Lower leg skin (tissue), 3 donors: ENCODE measurements around the gene PTPN13.

Experiments used
- CTCF ChIP-seq, 3 donors: fragments of 450-650 bp; IDR thresholded peaks; one replicate each; pipeline ENCODE4 v1.5.1; 2016; ENCODE audit warnings: antibody characterized with exemption in 3 of 3, mild to moderate bottlenecking in 3 of 3, moderate library complexity in 2 of 3
- POLR2A ChIP-seq, 2 donors: fragments of 450-650 bp; IDR thresholded peaks; one replicate each; pipeline ENCODE4 v1.6.1; 2016 to 2017; ENCODE audit warnings: antibody characterized with exemption in 2 of 2, mild to moderate bottlenecking in 1 of 2, moderate library complexity in 1 of 2

- TF ChIP-seq CTCF (IDR thresholded peaks at IDR 0.05) (no peak), POLR2A (IDR thresholded peaks at IDR 0.05) (no peak)
Measured at GRCh38 chr4:86608757-86609375, 14.8 kb downstream of the PTPN13 start.
